Neutrophil (primary cell): Measurements from ENCODE around the gene SELENOF.

ENCODE experiments used
- H3K27ac ChIP-seq: fragments of 200-600 bp; sonication (generic); 2 replicates; pipeline ENCODE4 v1.5.1; 2016; ENCODE audit warnings: mild to moderate bottlenecking, moderate library complexity
- H3K27me3 ChIP-seq: fragments of 200-600 bp; sonication (generic); 2 replicates; pipeline ENCODE4 v1.6.0; 2016; ENCODE audit warnings: mild to moderate bottlenecking
- H3K36me3 ChIP-seq: fragments of 200-600 bp; sonication (generic); 2 replicates; pipeline ENCODE4 v1.5.1; 2017
- H3K4me1 ChIP-seq, 2 experiments: fragments of 200-600 bp in 1 of 2; sonication (generic) in 1 of 2; 1 replicate in 1 of 2; 2 replicates in 1 of 2; pipeline versions ENCODE4 v1.5.1 to v1.6.1; 2013 to 2016; ENCODE audit warnings: low read depth in 1 of 2, low read length in 1 of 2, mild to moderate bottlenecking in 1 of 2, moderate library complexity in 1 of 2; ENCODE audit not compliant: control insufficient read depth in 1 of 2, insufficient read depth in 1 of 2
- H3K4me3 ChIP-seq, 2 experiments: fragments of 200-600 bp in 1 of 2; sonication (generic) in 1 of 2; 1 replicate in 1 of 2; 2 replicates in 1 of 2; pipeline ENCODE4 v1.5.1; 2013 to 2016; ENCODE audit warnings: low read depth in 1 of 2, low read length in 1 of 2, mild to moderate bottlenecking in 1 of 2, moderate library complexity in 1 of 2
- H3K9me3 ChIP-seq: fragments of 200-600 bp; sonication (generic); 2 replicates; pipeline ENCODE4 v1.5.1; 2016
- CTCF ChIP-seq: fragments of 200-600 bp; sonication (generic); IDR thresholded peaks from 2 replicates; pipeline ENCODE4 v1.5.1; 2016; ENCODE audit warnings: antibody characterized with exemption

Gene SELENOF

DNA sequence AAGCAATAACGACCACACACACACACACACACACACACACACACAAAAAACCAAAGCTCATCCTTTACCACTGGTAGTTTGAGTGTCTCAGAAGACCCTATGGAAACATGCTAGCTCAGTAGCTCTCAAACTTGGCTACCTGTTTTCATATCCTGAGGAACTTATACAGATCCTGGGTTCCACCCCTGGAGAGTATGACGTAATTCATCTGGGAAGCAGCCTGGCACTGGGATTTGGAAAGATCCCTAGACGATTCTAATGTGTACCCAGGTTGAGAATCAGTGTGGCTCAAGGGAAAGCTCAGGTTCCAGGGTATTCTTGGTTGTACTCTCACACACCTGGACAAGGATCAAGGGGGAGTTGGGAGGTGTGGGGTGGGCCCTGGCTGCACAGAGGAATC, 85.9 kb downstream of the SELENOF start:
- Histone ChIP-seq H3K27me3 (no peaks in the 10 kb centered on the region), H3K27ac (no peak overlapping the region), H3K4me1 (no peaks in the 10 kb centered on the region), H3K36me3 (no peaks in the 10 kb centered on the region), H3K4me3 (no peak overlapping the region), H3K9me3 (no peaks in the 10 kb centered on the region)
- TF ChIP-seq CTCF = no peak

DNA sequence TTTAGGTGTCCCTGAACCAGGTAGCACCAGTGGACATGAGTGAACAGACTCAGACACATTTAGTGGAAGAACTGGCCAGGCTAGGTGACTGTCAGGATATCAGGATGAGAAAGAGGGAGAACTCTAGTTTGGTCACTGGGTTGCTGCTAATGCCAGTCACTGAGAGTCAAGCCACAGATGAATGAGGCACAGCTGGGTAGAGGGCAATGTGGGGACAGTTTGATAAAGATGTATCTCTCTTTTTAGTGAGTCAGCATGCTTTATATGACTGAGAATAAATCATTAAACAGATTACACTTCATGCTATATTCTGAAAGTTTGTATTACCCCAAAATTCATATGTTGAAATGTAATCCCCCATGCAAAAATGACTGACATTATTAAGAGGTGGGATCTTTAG, 87.1 kb downstream of the SELENOF start:
- no peak for TF ChIP-seq CTCF
- no peaks in the 10 kb centered on the region for H3K27me3 ChIP-seq
- H3K36me3 ChIP-seq = no peaks in the 10 kb centered on the region
- no peak overlapping the region for H3K4me3 ChIP-seq
- H3K27ac ChIP-seq = no peak overlapping the region
- H3K4me1 ChIP-seq = peaks cover 3 to 9% of the 10 kb centered on the region in 2 experiments
- no peaks in the 10 kb centered on the region for H3K9me3 ChIP-seq

- Histone ChIP-seq H3K27me3 (no peaks in the 10 kb centered on the region), H3K27ac (no peak overlapping the region), H3K4me1 (peaks cover 3 to 9% of the 10 kb centered on the region in 2 experiments), H3K4me3 (no peak overlapping the region), H3K36me3 (no peaks in the 10 kb centered on the region), H3K9me3 (no peaks in the 10 kb centered on the region)
- no peak for TF ChIP-seq CTCF
Observed at GRCh38 chr1:86825319-86825718, 88.6 kb downstream of the SELENOF start.

- Histone ChIP-seq H3K4me1 (peaks cover 3 to 9% of the 10 kb centered on the region in 2 experiments), H3K27me3 (no peaks in the 10 kb centered on the region), H3K27ac (no peak overlapping the region), H3K36me3 (no peaks in the 10 kb centered on the region), H3K9me3 (no peaks in the 10 kb centered on the region), H3K4me3 (no peak overlapping the region)
- TF ChIP-seq CTCF = no peak
Observed at GRCh38 chr1:86823821-86824500, 90.0 kb downstream of the SELENOF start.

GRCh38 chr1:86823386-86823785, 90.5 kb downstream of the SELENOF start:
- no peak for TF ChIP-seq CTCF
- Histone ChIP-seq H3K36me3 (no peaks in the 10 kb centered on the region), H3K4me3 (no peak overlapping the region), H3K27me3 (no peaks in the 10 kb centered on the region), H3K9me3 (no peaks in the 10 kb centered on the region), H3K27ac (no peak overlapping the region), H3K4me1 (peaks cover 3 to 9% of the 10 kb centered on the region in 2 experiments)
